ENCODE data around the gene MYLK.

Gene MYLK

DNA sequence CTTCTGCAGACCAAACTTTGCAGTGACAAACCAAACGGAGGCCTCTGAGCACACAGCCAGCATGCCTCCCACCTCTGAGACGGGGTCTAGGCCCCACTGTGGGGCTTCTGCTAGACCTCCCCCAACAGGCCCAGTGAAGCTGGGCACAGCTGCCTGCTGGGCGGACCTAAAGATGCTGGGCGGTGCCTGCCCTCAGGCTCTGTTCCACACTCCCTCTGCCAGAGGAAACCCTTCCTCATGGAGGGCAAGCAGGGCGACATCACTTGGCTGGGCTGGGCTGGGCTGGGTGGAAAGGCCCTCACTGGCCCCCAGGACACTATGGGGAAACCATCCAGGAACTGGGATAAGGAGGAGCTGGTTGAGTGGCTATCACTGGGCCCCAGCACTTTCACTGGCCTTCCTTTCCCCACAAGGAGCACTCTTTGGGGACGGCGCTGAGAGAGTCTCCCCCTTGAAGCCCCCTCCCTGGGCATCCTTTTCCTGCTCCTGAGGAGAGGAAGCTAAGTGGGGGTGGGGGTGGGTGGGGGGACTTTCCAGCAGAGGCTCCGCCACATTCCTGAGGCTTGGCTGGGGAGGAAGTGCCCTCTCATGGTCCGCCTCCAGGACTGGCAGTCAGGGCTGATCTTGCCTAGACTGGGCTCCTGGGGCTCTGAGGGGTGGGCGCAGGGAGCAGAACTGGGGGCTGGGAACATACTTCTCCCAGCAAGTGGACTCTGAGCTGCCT is 201.2 kb downstream of the MYLK start:
- H3K4me3 ChIP-seq (ENCODE audit: low read depth, low read length): no peak overlapping the region
- DNase-seq (ENCODE audit: low read depth): no peak
- TF ChIP-seq CTCF (IDR thresholded peaks at IDR 0.05; ENCODE audit: control insufficient read depth, extremely low read depth, insufficient read depth): no peak

DNA sequence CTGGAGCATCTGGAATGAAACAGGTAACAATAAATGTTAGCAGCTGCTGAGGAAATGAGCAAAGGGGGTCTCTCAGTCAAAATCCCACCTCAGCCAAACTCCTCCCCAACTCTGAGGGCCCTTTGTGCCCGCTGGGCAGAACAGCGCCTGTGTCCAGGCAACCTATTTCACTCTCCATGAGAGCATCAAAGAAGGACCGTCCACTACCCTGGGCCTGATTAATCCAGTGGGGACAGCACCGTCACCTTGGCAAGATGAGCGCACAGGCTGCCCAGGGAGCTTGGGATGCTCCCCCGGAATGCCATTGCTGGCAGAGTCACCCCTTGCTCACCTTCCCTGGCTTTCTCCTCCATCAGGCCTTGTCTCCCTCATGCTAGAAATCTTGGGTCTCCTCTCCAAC is 201.8 kb downstream of the MYLK start:
- no peak for TF ChIP-seq CTCF (IDR thresholded peaks at IDR 0.05; ENCODE audit: control insufficient read depth, extremely low read depth, insufficient read depth)
- H3K4me3 ChIP-seq (ENCODE audit: low read depth, low read length): no peak overlapping the region
- no peak for DNase-seq (ENCODE audit: low read depth)

DNA sequence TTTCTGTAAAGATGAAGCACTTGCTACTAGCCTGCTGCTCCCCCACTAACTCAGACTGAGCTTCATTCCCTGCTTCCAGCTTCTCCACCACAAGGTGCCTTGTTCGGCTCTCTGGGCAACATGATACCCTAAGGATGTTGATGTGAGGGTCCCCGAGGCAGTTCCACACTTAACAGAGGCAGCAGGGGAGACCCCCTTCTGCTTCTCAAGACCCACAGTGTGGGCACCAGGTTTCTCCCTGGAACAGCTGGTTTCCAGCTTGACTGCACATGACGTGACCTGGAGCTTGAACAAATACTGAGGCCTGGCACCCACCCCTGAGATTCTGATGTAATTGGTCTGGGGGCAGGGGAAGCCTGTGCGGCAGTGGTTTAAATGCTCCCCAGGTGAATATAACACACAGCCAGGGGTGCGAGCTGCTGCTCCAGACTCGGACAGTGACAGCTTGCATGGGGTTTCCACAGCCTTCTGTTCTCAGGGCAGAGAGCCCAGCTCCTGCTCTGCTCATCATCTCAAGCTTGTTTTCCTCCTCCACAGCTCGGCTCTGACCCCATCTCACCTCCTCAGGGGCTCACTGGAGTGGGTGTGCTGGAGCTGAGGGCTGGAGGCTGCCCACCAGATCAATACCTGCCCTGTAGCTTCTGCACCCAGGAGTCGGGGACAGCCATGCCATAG is 204.3 kb downstream of the MYLK start:
- DNase-seq (ENCODE audit: low read depth): no peak
- no peak overlapping the region for H3K4me3 ChIP-seq (ENCODE audit: low read depth, low read length)
- no peak for TF ChIP-seq CTCF (IDR thresholded peaks at IDR 0.05; ENCODE audit: control insufficient read depth, extremely low read depth, insufficient read depth)

DNA sequence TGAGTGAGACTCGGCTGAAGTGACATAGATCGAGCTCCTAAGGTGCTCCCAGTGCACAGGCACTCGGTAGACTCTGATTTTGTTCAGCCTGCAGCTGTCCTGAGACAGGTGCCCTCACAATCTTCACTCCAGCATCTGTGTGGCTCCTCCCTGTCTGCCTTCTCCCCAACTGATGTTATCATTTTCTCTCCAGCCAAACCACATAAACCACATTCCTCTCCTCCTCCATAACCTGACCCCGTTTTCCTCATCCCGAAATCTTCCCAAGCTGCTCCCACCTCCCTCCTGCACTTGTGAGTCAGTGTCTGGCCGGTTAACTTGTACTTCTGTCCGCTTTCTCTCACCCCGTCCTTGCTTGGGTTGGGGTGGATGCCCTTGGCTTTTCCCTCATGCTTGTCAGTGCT is 206.0 kb downstream of the MYLK start:
- DNase-seq (ENCODE audit: low read depth): no peak
- H3K4me3 ChIP-seq (ENCODE audit: low read depth, low read length): no peak overlapping the region

DNA sequence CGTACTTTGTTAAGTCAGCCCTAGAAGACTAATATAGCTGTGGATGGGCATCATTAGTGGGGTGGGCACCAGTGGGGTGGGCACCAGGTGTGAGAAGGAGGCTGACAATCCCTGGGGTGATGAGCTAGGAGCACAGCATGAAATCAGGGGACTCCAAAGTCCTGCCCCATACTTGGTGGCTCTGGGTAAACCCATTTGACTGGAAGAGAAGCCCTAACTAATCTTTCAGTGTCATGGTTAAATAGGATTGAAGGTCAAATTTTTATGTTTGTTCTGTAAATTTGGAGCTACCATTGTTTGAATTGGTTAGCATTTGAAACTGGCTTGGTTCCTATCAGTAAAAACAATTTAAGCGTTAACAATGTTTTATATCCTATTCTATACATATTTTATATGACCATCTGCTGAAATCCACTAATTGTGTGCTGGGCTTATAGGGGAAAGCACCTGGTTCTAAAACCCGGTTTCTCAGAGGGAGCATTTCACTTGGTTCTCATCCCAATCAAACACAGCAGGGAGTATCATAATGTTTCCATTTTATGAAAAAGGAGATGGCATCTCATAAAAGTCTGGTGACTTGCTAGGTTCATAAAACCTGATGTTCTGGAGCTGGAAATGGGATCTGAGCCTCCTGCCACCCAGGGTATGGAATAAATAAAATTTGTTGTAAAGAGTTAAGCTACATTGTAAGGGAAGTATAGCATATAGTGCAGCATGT is 211.5 kb downstream of the MYLK start:
- no peak overlapping the region for H3K4me3 ChIP-seq (ENCODE audit: low read depth, low read length)
- TF ChIP-seq CTCF (IDR thresholded peaks at IDR 0.05; ENCODE audit: control insufficient read depth, extremely low read depth, insufficient read depth): no peak
- DNase-seq (ENCODE audit: low read depth): peak; percentile 80

More for the DNA sequence above, 206.0 kb downstream of the MYLK start:
- no peak for TF ChIP-seq CTCF (IDR thresholded peaks at IDR 0.05; ENCODE audit: control insufficient read depth, extremely low read depth, insufficient read depth)

DNA sequence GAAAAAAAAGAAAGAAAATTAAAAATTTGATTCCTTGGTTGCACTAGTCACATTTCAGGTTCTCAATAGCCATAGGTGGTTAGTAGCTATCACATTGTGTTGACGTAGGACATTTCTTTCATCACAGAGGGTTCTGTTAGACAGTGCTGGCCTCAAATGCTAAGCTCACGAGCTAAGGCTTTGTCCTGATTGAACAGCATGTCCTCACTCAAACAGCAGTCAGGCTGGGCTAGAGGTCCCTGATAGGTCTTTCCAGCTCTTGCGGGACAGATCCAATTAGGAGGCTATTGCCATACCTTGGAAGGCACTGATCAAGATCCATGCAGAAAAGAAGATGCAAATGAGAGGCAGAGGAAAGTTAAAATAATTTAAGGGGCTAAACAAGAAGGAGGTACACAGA is 213.4 kb downstream of the MYLK start:
- no peak overlapping the region for H3K4me3 ChIP-seq (ENCODE audit: low read depth, low read length)
- no peak for DNase-seq (ENCODE audit: low read depth)
- no peak for TF ChIP-seq CTCF (IDR thresholded peaks at IDR 0.05; ENCODE audit: control insufficient read depth, extremely low read depth, insufficient read depth)
